ENCODE results near the gene IAH1.

Gene IAH1

GRCh38 chr2:9494081-9494480 lies 19.7 kb downstream of the IAH1 start:
- Histone ChIP-seq H3K79me1 (replicated peaks; ENCODE audit: low read length, poor library complexity, severe bottlenecking) (peaks cover 26% of the 10 kb centered on the region), H3K18ac (ENCODE audit: low read depth in 1 of 2, low read length in 2 of 2) (no peak overlapping the region), H3K4me1 (ENCODE audit: control insufficient read depth, insufficient read depth, low read depth, low read length) (no peaks in the 10 kb centered on the region), H3K9me3 (ENCODE audit: control insufficient read depth, low read length) (no peaks in the 10 kb centered on the region), H2BK15ac (ENCODE audit: low read depth, poor library complexity, severe bottlenecking) (no peak overlapping the region), H2AK5ac (ENCODE audit: low read length, severe bottlenecking) (no peak overlapping the region), H2BK120ac (ENCODE audit: low read depth, low read length) (no peak overlapping the region), H3K14ac (ENCODE audit: low read length in 2 of 2) (no peak overlapping the region), H3K9ac (ENCODE audit: low read length) (no peak overlapping the region), H3K27me3 (ENCODE audit: control insufficient read depth in 1 of 2, insufficient read depth in 1 of 2, low read length in 2 of 2) (no peaks in the 10 kb centered on the region), H3K4ac (ENCODE audit: low read depth in 1 of 2, low read length in 2 of 2) (no peak overlapping the region), H3K23ac (ENCODE audit: low read length in 2 of 2) (no peak overlapping the region), H3K4me3 (ENCODE audit: insufficient read depth in 1 of 2, low read depth in 1 of 2, low read length in 2 of 2) (no peak overlapping the region), H4K8ac (ENCODE audit: low read length) (no peak overlapping the region), H2BK12ac (ENCODE audit: low read length in 2 of 2) (no peak overlapping the region), H4K91ac (ENCODE audit: low read length) (no peak overlapping the region), H3K27ac (ENCODE audit: low read length, poor library complexity, severe bottlenecking) (no peak overlapping the region), H2AFZ (ENCODE audit: low read depth, low read length) (no peak overlapping the region), H3K36me3 (ENCODE audit: control insufficient read depth in 1 of 2, insufficient read depth in 2 of 2, low read depth in 1 of 2, low read length in 2 of 2) (peaks cover 41 to 95% of the 10 kb centered on the region in 2 experiments), H2BK5ac (ENCODE audit: low read depth, low read length, poor library complexity, severe bottlenecking) (no peak overlapping the region), H3K4me2 (ENCODE audit: low read length, poor library complexity, severe bottlenecking) (no peak overlapping the region)
- WGBS: 100% methylated on average over 1 of the region's 1 CpG
- DNase-seq: no peak

GRCh38 chr2:9497017-9497416 lies 22.7 kb downstream of the IAH1 start:
- no peak for DNase-seq
- H3K18ac ChIP-seq (ENCODE audit: low read depth in 1 of 2, low read length in 2 of 2): no peak overlapping the region
- no peak overlapping the region for H2BK12ac ChIP-seq (ENCODE audit: low read length in 2 of 2)
- peaks cover 27 to 93% of the 10 kb centered on the region in 2 experiments for H3K36me3 ChIP-seq (ENCODE audit: control insufficient read depth in 1 of 2, insufficient read depth in 2 of 2, low read depth in 1 of 2, low read length in 2 of 2)
- H4K8ac ChIP-seq (ENCODE audit: low read length): no peak overlapping the region
- no peak overlapping the region for H3K27ac ChIP-seq (ENCODE audit: low read length, poor library complexity, severe bottlenecking)
- no peak overlapping the region for H3K4me3 ChIP-seq (ENCODE audit: insufficient read depth in 1 of 2, low read depth in 1 of 2, low read length in 2 of 2)
- H3K14ac ChIP-seq (ENCODE audit: low read length in 2 of 2): no peak overlapping the region
- no peak overlapping the region for H2BK5ac ChIP-seq (ENCODE audit: low read depth, low read length, poor library complexity, severe bottlenecking)
- no peak overlapping the region for H2AFZ ChIP-seq (ENCODE audit: low read depth, low read length)
- H3K27me3 ChIP-seq (ENCODE audit: control insufficient read depth in 1 of 2, insufficient read depth in 1 of 2, low read length in 2 of 2): no peaks in the 10 kb centered on the region
- no peak overlapping the region for H2BK120ac ChIP-seq (ENCODE audit: low read depth, low read length)
- no peaks in the 10 kb centered on the region for H3K9me3 ChIP-seq (ENCODE audit: control insufficient read depth, low read length)
- H2AK5ac ChIP-seq (ENCODE audit: low read length, severe bottlenecking): no peak overlapping the region
- no peak overlapping the region for H3K9ac ChIP-seq (ENCODE audit: low read length)
- no peak overlapping the region for H3K4ac ChIP-seq (ENCODE audit: low read depth in 1 of 2, low read length in 2 of 2)
- H3K4me2 ChIP-seq (ENCODE audit: low read length, poor library complexity, severe bottlenecking): no peak overlapping the region
- no peak overlapping the region for H4K91ac ChIP-seq (ENCODE audit: low read length)
- no peak overlapping the region for H2BK15ac ChIP-seq (ENCODE audit: low read depth, poor library complexity, severe bottlenecking)
- H3K23ac ChIP-seq (ENCODE audit: low read length in 2 of 2): no peak overlapping the region
- 98% methylated on average over 4 of the region's 4 CpGs for WGBS
- no peaks in the 10 kb centered on the region for H3K4me1 ChIP-seq (ENCODE audit: control insufficient read depth, insufficient read depth, low read depth, low read length)
- peaks cover 25% of the 10 kb centered on the region for H3K79me1 ChIP-seq (replicated peaks; ENCODE audit: low read length, poor library complexity, severe bottlenecking)

GRCh38 chr2:9498210-9498609 lies 23.9 kb downstream of the IAH1 start:
- H3K9ac ChIP-seq (ENCODE audit: low read length): no peak overlapping the region
- H2AK5ac ChIP-seq (ENCODE audit: low read length, severe bottlenecking): no peak overlapping the region
- H2BK120ac ChIP-seq (ENCODE audit: low read depth, low read length): no peak overlapping the region
- DNase-seq: no peak
- no peak overlapping the region for H3K18ac ChIP-seq (ENCODE audit: low read depth in 1 of 2, low read length in 2 of 2)
- H2BK12ac ChIP-seq (ENCODE audit: low read length in 2 of 2): no peak overlapping the region
- peaks cover 25% of the 10 kb centered on the region for H3K79me1 ChIP-seq (replicated peaks; ENCODE audit: low read length, poor library complexity, severe bottlenecking)
- no peaks in the 10 kb centered on the region for H3K9me3 ChIP-seq (ENCODE audit: control insufficient read depth, low read length)
- 100% methylated on average over 1 of the region's 1 CpG for WGBS
- peaks cover 33 to 89% of the 10 kb centered on the region in 2 experiments for H3K36me3 ChIP-seq (ENCODE audit: control insufficient read depth in 1 of 2, insufficient read depth in 2 of 2, low read depth in 1 of 2, low read length in 2 of 2)
- H3K4me3 ChIP-seq (ENCODE audit: insufficient read depth in 1 of 2, low read depth in 1 of 2, low read length in 2 of 2): no peak overlapping the region
- no peak overlapping the region for H4K8ac ChIP-seq (ENCODE audit: low read length)
- H2BK15ac ChIP-seq (ENCODE audit: low read depth, poor library complexity, severe bottlenecking): no peak overlapping the region
- no peaks in the 10 kb centered on the region for H3K4me1 ChIP-seq (ENCODE audit: control insufficient read depth, insufficient read depth, low read depth, low read length)
- no peak overlapping the region for H3K23ac ChIP-seq (ENCODE audit: low read length in 2 of 2)
- no peak overlapping the region for H3K4me2 ChIP-seq (ENCODE audit: low read length, poor library complexity, severe bottlenecking)
- no peak overlapping the region for H3K27ac ChIP-seq (ENCODE audit: low read length, poor library complexity, severe bottlenecking)
- H2BK5ac ChIP-seq (ENCODE audit: low read depth, low read length, poor library complexity, severe bottlenecking): no peak overlapping the region
- H3K14ac ChIP-seq (ENCODE audit: low read length in 2 of 2): no peak overlapping the region
- no peak overlapping the region for H2AFZ ChIP-seq (ENCODE audit: low read depth, low read length)
- H3K27me3 ChIP-seq (ENCODE audit: control insufficient read depth in 1 of 2, insufficient read depth in 1 of 2, low read length in 2 of 2): no peaks in the 10 kb centered on the region
- H3K4ac ChIP-seq (ENCODE audit: low read depth in 1 of 2, low read length in 2 of 2): no peak overlapping the region
- H4K91ac ChIP-seq (ENCODE audit: low read length): no peak overlapping the region

- Histone ChIP-seq H3K9me3 (ENCODE audit: control insufficient read depth, low read length) (no peaks in the 10 kb centered on the region), H4K91ac (ENCODE audit: low read length) (no peak overlapping the region), H2AK5ac (ENCODE audit: low read length, severe bottlenecking) (no peak overlapping the region), H3K23ac (ENCODE audit: low read length in 2 of 2) (no peak overlapping the region), H2BK120ac (ENCODE audit: low read depth, low read length) (no peak overlapping the region), H3K9ac (ENCODE audit: low read length) (no peak overlapping the region), H2BK15ac (ENCODE audit: low read depth, poor library complexity, severe bottlenecking) (no peak overlapping the region), H3K4ac (ENCODE audit: low read depth in 1 of 2, low read length in 2 of 2) (no peak overlapping the region), H2AFZ (ENCODE audit: low read depth, low read length) (no peak overlapping the region), H3K79me1 (replicated peaks; ENCODE audit: low read length, poor library complexity, severe bottlenecking) (peaks cover 17% of the 10 kb centered on the region), H2BK5ac (ENCODE audit: low read depth, low read length, poor library complexity, severe bottlenecking) (no peak overlapping the region), H3K27ac (ENCODE audit: low read length, poor library complexity, severe bottlenecking) (no peak overlapping the region), H3K14ac (ENCODE audit: low read length in 2 of 2) (no peak overlapping the region), H3K4me1 (ENCODE audit: control insufficient read depth, insufficient read depth, low read depth, low read length) (no peaks in the 10 kb centered on the region), H4K8ac (ENCODE audit: low read length) (no peak overlapping the region), H3K4me2 (ENCODE audit: low read length, poor library complexity, severe bottlenecking) (no peak overlapping the region), H2BK12ac (ENCODE audit: low read length in 2 of 2) (no peak overlapping the region), H3K36me3 (ENCODE audit: control insufficient read depth in 1 of 2, insufficient read depth in 2 of 2, low read depth in 1 of 2, low read length in 2 of 2) (peaks cover 29 to 70% of the 10 kb centered on the region in 2 experiments), H3K4me3 (ENCODE audit: insufficient read depth in 1 of 2, low read depth in 1 of 2, low read length in 2 of 2) (no peak overlapping the region), H3K18ac (ENCODE audit: low read depth in 1 of 2, low read length in 2 of 2) (no peak overlapping the region), H3K27me3 (ENCODE audit: control insufficient read depth in 1 of 2, insufficient read depth in 1 of 2, low read length in 2 of 2) (no peaks in the 10 kb centered on the region)
- DNase-seq: no peak
- WGBS: 94% methylated on average over 1 of the region's 1 CpG
These were observed 34.6 kb downstream of the IAH1 start for GRCh38 chr2:9508931-9509330.

Data from mesenchymal stem cell (in vitro differentiated cells and primary cell).